IMR-90 (cell line): ENCODE results near the gene BIRC5.

ENCODE experiments used
- CEBPB ChIP-seq: IDR thresholded peaks from 2 replicates; pipeline ENCODE4 v1.6.1; 2012; ENCODE audit warnings: low read depth, low read length, improper control_type of control experiment
- CHD1 ChIP-seq: IDR thresholded peaks from 2 replicates; pipeline ENCODE4 v1.6.1; 2012; ENCODE audit warnings: low read depth, low read length, improper control_type of control experiment
- FOS ChIP-seq: fragments of 150-350 bp; IDR thresholded peaks from 2 replicates; pipeline ENCODE4 v1.6.1; 2016; ENCODE audit warnings: low read depth, low read length
- MAFK ChIP-seq: IDR thresholded peaks from 2 replicates; pipeline ENCODE4 v1.6.1; 2012; ENCODE audit warnings: low read depth, low read length, improper control_type of control experiment
- MXI1 ChIP-seq: IDR thresholded peaks from 2 replicates; pipeline ENCODE4 v1.6.1; 2012; ENCODE audit warnings: low read depth, mild to moderate bottlenecking, low read length, moderate library complexity, borderline replicate concordance
- NFE2L2 ChIP-seq: fragments of 150-350 bp; IDR thresholded peaks from 2 replicates; pipeline ENCODE4 v1.6.1; 2016; ENCODE audit warnings: low read depth, mild to moderate bottlenecking, low read length
- POLR2A ChIP-seq: IDR thresholded peaks from 2 replicates; pipeline ENCODE4 v1.6.1; 2012; ENCODE audit warnings: mild to moderate bottlenecking, low read depth, low read length
- RAD21 ChIP-seq: IDR thresholded peaks from 2 replicates; pipeline ENCODE4 v1.6.1; 2012; ENCODE audit warnings: low read length, improper control_type of control experiment
- SMC3 ChIP-seq: fragments of 150-350 bp; IDR thresholded peaks from 2 replicates; pipeline ENCODE4 v1.6.1; 2016; ENCODE audit warnings: low read depth, mild to moderate bottlenecking, antibody characterized with exemption, low read length, moderate library complexity
- USF2 ChIP-seq: fragments of 150-350 bp; IDR thresholded peaks from 2 replicates; pipeline ENCODE4 v1.6.1; 2017; ENCODE audit warnings: mild to moderate bottlenecking, antibody characterized with exemption, low read length, low read depth
- TF ChIP-seq, protein P1 (sequence below): conservative IDR thresholded peaks from 2 replicates; pipeline ENCODE4 v1.5.1; 2012; ENCODE audit warnings: mild to moderate bottlenecking, low read depth, low read length, improper control_type of control experiment

GRCh38 chr17:78268951-78269905, 55.2 kb downstream of the BIRC5 start:
- TF ChIP-seq MXI1 (no peak), RAD21 (no peak), FOS (no peak), MAFK (no peak), POLR2A (no peak), CEBPB (no peak), CHD1 (no peak), SMC3 (no peak), NFE2L2 (no peak), USF2 (no peak)
- TF ChIP-seq, protein P1, sequence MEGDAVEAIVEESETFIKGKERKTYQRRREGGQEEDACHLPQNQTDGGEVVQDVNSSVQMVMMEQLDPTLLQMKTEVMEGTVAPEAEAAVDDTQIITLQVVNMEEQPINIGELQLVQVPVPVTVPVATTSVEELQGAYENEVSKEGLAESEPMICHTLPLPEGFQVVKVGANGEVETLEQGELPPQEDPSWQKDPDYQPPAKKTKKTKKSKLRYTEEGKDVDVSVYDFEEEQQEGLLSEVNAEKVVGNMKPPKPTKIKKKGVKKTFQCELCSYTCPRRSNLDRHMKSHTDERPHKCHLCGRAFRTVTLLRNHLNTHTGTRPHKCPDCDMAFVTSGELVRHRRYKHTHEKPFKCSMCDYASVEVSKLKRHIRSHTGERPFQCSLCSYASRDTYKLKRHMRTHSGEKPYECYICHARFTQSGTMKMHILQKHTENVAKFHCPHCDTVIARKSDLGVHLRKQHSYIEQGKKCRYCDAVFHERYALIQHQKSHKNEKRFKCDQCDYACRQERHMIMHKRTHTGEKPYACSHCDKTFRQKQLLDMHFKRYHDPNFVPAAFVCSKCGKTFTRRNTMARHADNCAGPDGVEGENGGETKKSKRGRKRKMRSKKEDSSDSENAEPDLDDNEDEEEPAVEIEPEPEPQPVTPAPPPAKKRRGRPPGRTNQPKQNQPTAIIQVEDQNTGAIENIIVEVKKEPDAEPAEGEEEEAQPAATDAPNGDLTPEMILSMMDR, result no peak
